HT1080 (cell line): ENCODE results near the gene MAFB. TPM values are rescaled to one million over a fixed set of nuclear protein-coding genes. Genes with fewer than 3 reads are reported as not detected.
"Not testable (repeated sequence)": the region's sequence is repeated elsewhere in the genome, so short reads cannot be mapped to it uniquely, and the experiment has no call there.

Experiments used
- DNase-seq: peaks from one replicate; pipeline ENCODE4 v3.0.0-alpha.2; 2015; ENCODE audit warnings: low read depth
- polyA plus RNA-seq, 2 experiments: library from polyadenylated mRNA; depleted of rRNA; stranded (reverse); fragments of >200 nt; gene quantifications; 2 replicates each; pipeline ENCODE4 v1.2.3, GENCODE V29; 2015
- total RNA-seq: library from RNA; depleted of rRNA; stranded (reverse); fragments of >200 nt; shearing (Covaris generic); gene quantifications from 2 replicates; pipeline ENCODE4 v1.2.3, GENCODE V29; 2014; rRNA removed

Gene MAFB
- total RNA-seq: 0.19 TPM in 1 of 2 replicates, not detected in the other
- polyA plus RNA-seq (2015; cell fraction: cytosol; rRNA removed): 0.76 and 0.95 TPM in 2 replicates
- polyA plus RNA-seq (2015; cell fraction: nucleus; rRNA removed): 0.86 and 1.1 TPM in 2 replicates

DNA sequence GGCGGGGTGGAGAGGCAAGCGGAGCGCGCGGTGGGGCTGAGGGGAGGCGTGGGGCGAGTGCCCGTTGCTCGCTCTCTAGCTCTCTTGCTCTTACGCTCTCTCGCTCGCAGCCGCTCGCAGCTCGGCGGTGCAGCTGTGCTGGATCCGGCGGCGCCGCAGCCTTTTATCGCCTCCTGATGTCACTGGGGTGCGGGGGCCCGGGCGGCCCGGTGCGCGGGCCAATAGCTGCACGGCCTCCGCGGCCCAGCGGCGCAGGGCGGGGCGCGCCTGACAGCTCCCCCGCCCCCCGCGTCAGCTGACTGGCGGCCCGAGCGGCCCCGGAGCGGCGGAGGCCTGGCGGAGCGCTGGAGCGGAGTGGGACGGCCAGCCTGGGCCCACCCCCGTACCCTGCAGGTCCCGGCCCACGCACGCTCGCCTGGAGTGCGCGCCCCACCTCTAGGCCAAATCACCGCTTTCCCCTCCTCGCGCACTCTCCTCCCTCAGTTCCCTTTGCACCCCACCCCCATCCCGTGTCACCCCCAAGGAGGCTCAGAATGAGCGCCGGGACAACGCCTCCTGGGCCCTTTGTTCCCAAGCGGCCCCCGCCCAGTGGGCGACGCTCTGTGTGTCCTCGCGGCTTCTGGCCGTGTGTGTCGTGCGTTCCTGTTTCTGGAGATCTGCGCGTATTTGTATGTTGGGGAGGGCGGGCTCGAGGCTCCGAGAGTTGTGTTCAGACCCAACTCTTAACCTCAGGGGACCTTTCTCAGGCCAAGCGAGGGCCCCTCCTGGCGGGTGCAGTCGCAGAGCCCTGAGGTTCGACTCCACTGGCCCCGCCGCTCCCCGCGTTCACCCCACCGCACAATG, at the start of gene MAFB:
Gene MAFB (minus strand): TSS at position 137 of the 843 bp plus-strand sequence. CDS start 386 bp downstream, outside the sequence.
- peak; percentile 48 for DNase-seq

DNA sequence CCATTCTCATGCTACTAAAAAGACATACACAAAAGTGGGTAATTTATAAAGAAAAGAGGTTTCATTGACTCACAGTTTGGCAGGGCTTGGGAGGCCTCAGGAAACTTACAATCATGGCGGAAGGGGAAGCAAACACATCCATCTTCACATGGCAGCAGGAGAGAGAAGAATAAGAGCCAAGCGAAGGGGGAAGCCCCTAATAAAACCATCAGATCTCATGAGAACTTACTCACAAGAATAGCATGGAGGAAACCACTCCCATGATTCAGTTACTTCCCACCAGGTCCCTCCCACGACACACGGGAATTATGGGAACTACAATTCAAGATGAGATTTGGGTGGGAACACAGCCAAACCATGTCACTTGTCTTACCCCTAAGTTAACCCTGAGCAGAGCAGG, 47.4 kb upstream of the MAFB start:
- DNase-seq: not testable (repeated sequence)

DNA sequence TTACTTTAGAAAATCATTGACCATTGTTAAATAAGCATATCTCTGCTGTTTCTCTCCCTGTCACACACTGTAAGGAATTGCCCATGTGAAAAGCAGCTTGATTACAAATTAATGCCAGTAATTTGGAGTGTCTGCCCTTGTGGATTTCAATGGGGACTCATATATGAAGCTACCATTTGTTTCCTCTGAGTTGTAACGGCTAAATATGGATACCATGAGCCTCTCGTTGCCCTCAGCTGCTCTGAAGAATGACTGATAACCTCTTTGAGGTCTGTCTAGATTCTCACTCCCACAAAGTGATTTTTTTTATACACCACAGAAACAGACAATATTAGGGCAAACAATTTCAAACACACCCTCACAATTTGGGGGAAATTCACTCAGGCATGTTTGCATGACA, 40.0 kb upstream of the MAFB start:
- DNase-seq: no peak

DNA sequence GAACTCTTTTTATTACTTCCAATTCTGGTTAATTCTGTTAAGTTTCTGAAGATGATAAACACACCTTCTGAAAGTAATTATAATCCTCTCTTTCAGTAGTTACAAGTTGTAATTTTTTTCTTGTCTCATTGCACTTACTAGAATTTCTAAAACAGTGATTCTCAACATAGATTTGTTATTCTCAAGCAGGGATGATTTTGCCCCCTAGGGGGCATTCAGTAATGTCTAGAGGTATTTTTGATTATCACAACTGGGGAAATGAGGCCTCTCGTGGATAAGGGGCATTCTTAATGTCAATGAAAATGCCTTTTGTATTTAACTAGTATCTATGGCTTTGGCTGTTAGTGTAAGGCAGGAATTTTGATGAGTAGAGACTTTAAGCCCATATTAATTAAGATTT, 39.4 kb upstream of the MAFB start:
- no peak for DNase-seq

DNA sequence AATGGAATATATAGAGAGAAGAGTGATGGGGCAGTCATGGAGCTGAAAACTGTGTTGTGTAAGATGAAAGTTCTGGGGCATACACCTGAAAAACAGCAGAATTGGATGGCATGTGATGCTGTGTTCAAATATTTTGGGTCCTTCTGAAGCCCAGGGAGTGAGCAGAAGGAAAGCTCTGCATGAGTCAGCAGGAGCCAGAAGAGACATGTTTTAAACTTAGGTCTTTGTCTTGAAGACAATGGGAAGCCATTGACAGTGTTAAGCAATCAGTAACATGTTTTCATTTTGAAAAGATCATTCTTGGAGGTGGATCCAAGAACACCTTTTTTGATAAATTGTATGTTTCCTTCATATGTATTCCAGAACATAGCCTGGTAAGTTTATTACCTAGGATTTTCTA, 38.9 kb upstream of the MAFB start:
- DNase-seq: no peak

DNA sequence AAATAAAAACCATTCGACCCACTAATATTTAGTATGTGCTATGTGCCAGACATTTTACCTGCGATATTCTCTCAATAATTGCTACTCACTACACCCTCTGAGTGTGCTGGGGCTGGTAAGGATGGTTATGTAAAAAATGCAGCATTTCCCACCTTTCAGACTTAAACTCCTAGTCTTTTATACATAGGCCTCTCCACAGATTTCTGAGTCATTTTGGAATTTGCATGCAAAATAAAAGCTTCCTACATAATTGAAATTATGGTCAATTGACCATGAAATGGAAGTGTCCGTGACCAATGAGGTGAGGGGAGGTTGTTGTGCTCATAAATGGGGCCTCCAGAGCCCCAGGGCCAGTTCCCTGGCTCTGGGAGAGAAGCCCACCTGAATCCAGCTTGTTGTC, 37.7 kb upstream of the MAFB start:
- DNase-seq: no peak

DNA sequence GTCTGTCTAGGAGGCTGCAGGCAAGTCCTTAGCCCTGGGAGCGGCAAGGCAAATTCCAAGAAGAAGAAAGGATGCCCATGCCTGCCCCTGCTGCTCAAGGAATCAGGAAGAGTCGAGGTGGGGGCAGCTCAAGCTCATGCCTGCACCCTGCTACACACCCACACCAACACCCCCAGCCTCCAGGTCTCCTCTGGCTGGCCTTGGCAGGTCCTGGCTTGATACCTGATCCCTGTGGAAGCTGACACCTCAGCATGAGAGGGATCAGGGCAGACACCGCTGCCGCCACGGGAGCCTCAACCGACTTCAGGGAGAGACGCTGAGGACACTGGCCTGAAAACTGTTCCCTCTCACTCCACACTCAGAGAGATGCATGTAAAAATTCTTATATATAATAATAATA, 35.5 kb upstream of the MAFB start:
- DNase-seq: no peak

DNA sequence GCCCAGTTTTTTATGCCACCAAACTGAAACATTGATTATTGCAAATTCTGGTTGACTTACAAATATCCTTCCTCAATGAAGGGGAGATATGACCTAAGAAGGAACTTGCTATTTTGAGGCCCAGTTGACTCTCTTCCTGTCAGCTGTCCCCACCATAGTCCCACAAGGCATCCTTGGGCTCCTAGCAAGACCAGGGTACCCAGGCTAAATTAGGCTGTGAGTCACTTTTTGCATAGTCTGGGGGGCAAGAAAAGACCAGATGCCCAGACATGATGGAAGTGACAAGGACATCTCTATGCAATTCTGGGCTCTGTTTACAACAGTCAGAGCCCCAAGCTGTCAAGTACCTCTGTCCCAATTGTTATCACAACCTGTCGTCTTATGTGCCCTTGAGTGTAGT, 31.8 kb upstream of the MAFB start:
- DNase-seq: no peak

DNA sequence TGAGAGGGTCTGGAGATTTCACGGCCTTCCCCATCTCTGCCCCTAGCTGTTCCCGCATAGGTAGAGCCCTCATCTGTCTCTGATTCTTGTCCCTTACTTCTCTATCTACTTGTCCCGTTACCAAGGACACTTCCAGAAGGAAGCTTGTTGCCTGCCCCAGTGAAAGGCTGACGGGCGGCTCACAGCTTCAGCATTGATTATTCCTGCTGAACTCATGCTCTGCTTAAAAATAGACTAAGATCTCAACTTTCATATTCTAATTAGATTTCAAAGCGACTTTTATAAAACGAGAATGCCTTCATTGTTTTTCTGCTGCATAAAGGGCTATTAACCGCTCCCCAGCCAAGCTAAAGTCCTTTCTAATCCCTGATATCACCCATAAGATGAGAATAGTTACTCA, 31.1 kb upstream of the MAFB start:
- DNase-seq: no peak

DNA sequence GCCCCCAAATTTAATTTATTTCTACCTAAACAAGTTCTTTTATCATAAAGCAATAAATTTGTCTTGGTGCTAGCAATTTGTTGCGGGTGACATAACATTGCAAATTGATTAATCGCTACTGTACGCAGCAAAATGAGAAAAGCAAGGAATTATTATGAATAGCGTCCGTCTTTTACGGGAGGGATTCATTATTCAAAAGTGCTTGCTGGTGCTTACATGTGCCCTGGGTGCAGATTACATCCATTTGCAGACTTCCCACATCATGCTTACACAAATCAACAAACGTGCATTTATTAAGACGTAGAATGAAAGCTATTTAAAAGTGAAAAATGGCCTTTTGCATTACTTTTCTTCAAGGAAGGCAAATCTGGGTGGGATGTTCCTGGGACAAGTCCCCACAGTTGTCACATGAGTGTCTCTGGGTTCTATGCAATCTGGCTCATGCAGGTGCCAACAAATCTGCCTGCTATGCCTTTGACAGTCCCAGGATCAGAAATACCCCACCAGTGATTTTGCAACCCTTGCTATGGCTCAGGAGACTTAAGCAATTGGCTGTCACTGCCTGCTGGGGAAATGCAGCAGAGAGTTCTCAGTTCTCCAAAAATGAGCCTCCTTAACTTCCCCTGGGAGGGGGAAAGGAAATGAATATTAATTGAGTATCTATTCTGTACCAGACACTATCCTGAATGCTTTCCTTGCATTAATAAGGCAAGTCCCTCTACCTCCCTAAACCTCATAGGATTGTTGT, 30.1 kb upstream of the MAFB start:
- no peak for DNase-seq

DNA sequence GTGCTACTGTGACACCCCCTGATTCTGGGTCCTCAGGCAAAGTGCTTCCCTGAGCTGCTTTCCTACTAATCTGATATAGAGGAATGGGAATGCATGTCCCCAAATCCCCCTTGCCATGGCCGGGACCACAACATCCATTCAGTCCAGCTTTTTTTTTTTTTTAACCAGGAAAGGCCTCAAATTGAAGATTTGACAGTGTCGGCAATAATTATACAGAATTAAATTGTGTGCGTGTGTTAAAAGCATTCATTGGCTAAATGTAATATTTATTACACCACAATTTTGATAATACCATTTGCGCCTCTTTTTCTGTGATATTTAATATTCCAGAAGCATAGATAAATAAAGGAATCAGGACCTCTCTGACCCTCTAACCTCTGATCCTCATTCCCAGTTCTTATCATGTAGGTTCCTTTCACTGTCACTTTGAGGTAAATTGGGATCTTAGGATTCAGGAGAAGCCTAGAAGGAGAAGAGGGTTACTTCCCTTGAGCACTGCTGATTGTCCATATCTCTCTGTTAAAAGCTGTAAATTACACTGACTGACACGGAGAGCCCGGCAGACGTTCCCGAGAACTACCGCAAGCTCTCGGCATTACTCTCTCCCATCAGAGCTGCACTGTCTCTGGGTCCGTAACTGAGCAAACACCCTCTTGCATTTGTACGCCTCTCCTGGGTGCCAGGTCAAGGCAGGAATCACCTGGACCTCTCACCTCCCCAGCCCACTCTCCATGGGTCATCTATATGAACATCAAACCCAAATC, 29.4 kb upstream of the MAFB start:
- DNase-seq: no peak

DNA sequence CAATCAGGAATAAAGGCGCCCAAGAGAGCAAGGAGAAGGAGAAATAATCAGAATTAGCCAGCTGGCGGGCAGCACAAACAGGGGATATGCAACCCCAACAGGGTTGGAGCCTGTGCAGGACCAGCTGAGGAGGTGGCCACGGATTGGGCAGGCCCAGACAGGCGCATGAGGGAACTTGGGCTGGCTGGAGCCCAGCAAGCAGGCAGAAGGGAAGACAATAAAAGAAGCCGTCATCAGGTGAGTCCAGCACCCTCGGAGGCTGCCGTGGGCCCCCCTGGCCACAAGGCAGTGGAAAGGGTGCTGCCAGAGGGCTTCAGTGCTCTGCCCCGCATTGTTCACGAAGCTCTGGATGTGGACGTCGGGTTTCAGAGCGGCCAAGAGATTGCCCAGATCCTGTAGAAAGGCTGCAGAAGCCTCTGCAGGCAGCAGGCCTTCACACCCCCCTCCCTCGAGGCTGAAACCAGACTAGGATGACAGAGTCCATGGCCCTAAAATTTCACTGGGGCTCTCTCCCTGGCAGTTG, 28.4 kb upstream of the MAFB start:
- DNase-seq: no peak

DNA sequence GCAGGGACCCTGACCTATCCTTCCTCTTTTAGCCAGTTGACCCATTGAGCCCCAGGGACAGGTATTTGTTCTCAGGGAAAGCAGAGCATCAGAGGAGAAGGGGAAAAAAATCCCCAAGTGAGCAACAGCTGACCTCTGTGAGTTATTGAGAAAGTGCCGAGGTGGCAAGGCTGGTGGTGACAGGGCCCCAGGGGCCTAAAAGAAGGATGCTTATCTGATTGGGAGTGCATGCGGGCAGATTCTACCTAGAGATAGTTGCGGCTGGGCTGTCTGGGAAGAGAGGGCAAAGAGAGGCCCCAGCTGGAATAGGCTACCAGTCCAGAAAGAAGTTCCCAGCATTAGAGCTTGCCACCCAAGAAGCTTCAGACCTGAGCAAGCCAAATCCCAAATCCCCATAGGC, 26.5 kb upstream of the MAFB start:
- DNase-seq: no peak

DNA sequence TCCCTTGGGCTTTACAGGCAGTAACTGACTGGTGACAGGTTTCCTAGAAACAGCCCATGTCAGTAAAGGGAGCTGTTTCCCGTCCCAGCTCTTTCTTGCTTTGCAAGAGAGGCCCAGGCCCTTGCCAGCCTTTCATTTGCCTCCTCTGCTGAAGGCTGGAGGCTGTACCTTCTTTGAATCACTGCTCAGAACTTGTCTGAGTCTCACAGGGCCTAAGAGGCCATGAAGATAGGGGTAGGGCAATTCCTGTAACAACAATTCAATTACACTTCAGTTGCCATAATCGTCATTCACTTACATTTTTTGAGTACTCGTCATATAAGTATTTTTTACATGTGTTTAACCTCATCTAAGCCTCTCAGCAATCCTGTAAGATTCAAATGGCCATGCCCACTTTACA, 25.9 kb upstream of the MAFB start:
- no peak for DNase-seq

DNA sequence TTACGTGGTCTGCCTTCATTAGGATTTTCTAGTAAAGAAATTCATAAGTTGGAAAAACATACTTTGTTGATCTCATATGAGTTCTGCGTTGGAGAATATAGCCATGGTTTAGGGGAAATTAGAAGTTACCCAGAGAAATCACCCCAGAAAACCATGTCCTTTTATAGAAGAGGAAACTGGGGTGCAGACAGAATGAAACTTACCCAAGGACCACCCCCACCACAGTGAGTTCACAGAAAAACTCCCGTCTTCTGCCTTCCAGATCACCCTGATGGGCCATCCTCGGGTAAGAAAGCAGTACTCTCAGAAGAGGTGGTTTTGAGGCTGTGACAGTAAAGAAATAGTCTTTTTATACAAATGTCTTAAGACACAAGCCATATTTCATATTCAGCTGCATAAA, 25.1 kb upstream of the MAFB start:
- DNase-seq: no peak

DNA sequence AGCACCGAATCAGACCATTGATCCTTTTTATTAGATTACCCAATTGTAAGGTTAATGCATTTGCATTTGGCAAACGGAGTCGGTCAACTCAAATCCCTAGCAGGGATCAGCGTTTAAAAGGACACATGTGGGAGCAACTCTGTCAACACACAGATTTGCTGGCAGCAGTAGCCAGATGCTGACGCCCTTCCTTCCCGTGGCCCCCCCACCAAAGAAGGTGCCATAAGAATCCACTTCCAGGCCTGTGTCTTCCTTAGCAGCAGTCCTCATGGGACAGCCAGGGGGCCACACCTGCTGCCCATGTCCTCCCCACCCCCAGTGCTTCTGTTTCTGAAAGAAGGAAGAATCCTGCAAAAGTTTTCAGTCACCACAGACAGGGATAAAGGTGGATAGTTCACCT, 24.5 kb upstream of the MAFB start:
- DNase-seq: no peak

DNA sequence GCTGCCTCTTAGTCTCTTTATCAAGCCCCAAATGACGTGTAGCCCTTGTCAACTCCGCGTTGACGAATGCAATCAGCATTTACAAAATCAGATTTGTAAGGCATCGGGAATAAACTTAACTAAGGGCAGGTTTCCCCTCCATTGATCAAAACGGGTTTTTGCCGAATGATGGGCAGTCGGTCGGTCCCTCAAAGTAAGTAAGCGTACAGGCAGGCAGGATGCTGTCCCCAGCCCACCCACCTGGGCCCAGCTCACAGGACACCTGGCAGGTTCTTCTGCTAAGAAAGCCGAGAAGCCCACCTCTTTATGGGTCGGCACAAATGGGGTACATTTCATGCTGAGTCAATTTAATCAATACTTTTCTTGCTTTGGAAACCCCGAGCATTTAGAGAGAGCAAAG, 22.0 kb upstream of the MAFB start:
- DNase-seq: no peak

DNA sequence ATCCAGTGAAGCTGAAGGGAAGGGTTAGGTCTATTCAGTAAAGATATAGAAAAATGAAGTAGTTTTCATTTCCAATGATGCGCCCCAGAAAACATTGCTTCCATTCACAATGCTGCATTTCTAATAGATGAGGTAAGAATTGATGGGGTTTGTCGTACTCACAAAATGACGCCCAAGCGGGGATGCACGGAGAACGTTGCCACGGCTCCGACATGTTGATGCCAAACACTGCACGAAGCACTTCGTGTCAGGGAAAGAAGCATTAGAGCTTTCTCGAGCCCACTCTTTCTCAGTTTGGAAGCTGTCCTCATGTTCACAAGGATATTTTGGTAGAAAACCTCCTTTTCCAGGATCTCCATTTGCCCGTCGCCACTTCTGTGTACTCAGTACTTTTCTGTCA, 21.6 kb upstream of the MAFB start:
- no peak for DNase-seq

DNA sequence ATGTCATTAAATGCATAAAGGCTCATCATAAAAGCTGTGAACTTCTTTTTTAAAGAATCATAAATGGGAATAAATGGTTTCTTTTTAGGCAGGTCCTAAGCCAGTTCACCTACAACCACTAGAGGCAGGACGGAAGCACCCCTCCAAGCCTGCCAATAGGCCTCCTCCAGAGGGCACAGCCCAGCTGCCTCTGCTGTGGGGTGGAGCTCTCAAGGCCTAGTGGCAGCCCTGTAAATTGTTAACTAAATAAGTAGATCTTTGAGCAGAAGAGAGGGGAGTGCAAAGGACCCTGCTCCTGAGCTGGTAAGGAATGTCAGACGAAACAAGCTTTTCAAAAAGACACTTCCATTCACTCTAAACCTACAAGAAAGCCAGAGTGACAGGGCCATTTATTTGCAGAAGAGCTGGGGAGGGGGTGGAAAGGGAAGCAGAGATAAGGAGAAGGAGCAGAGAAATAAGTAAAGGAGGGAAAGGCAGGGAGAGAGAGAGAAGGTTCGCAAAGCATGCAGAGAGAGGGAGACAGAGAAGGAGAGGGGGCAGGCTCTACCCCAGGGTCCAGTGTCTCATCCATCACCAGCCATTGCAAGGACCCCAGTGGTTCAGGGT, 18.0 kb upstream of the MAFB start:
- DNase-seq: peak; percentile 26

DNA sequence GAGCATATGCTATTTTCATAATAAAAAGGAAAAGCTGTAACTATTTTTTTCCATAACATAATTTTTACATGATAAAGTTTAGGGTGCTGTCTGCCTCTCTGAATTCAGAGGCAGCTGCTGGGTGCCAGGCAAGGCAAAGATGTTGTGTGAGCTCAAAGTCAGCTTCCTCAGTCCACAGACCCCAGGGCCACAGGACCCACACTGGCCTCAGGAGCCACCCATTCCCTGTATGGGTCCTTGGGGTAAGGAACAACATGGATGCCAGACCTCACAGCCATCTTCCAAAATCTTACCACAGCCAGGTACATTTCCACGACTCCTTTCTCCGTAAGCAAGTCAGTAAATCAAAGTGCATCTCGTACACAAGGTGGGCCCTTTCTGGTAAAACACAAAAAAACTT, 16.4 kb upstream of the MAFB start:
- DNase-seq: no peak

DNA sequence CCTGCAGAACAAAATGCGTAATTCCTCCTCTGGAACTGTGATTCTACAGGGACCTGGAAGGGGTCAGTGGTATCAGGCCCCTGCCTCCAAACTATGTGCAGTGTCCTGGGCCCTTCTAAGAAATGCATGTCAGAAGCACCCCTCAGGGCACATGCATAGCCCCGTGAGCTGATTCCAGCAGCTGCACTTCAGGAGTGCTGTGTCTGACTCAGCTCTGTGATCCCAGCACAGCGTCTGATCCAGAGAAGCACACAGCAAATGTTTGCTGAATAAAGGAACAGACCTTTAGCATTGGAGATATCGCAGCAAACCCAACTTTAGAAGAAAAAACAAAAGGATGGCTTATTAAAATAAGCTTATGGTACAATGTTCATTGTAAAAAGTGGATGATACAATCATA, 15.8 kb upstream of the MAFB start:
- no peak for DNase-seq
